Activated naive CD4-positive, alpha-beta T cell treated with anti-CD3 and anti-CD28 coated beads, Interleukin-2, amount 10 ng/mL, durations not matched to agents 7 days and 5 days (primary cell): ENCODE measurements around the gene CTIF.

Experiments used
- CTCF ChIA-PET: fragments of 350-600 bp; sonication (Branson Sonifier 250); formaldehyde crosslinking; loops from one replicate; lab custom pipeline; 2021; ENCODE audit warnings: antibody characterized with exemption; lab: Charles Lee
- DNase-seq: peaks from one replicate; pipeline ENCODE4 v3.0.0-alpha.2; 2020
- H3K27ac Mint-ChIP-seq: one replicate; pipeline ENCODE4 v1.8.0; 2021; ENCODE audit warnings: mild to moderate bottlenecking, moderate library complexity, mixed read lengths
- H3K27me3 Mint-ChIP-seq: one replicate; pipeline ENCODE4 v1.8.0; 2021; ENCODE audit warnings: mild to moderate bottlenecking, mixed read lengths
- H3K36me3 Mint-ChIP-seq: one replicate; pipeline ENCODE4 v1.8.0; 2021; ENCODE audit warnings: mixed read lengths
- H3K4me1 Mint-ChIP-seq: one replicate; pipeline ENCODE4 v1.8.0; 2021; ENCODE audit warnings: mixed read lengths
- H3K4me3 Mint-ChIP-seq: one replicate; pipeline ENCODE4 v1.8.0; 2021; ENCODE audit warnings: mild to moderate bottlenecking, moderate library complexity, mixed read lengths
- H3K9me3 Mint-ChIP-seq: one replicate; pipeline ENCODE4 v1.8.0; 2021; ENCODE audit warnings: mixed read lengths

The CTIF gene

GRCh38 chr18:48521723-48522122, 17.1 kb upstream of the CTIF start:
- H3K27ac Mint-ChIP-seq: no peak overlapping the region
- DNase-seq: no peak
- H3K27me3 Mint-ChIP-seq: peaks cover 13% of the 10 kb centered on the region
- CTCF ChIA-PET: interaction anchor here (0.6 kb wide), 1 partner anchor 1477 kb away, joined by 3 read pairs; no protein-coding TSS in a partner anchor
- no peaks in the 10 kb centered on the region for H3K36me3 Mint-ChIP-seq
- no peaks in the 10 kb centered on the region for H3K4me1 Mint-ChIP-seq
- H3K9me3 Mint-ChIP-seq: no peaks in the 10 kb centered on the region
- H3K4me3 Mint-ChIP-seq: no peak overlapping the region

GRCh38 chr18:48525671-48526070, 13.2 kb upstream of the CTIF start:
- CTCF ChIA-PET: no interaction called here
- Mint-ChIP-seq H3K27ac (no peak overlapping the region), H3K27me3 (peaks cover 13% of the 10 kb centered on the region)

GRCh38 chr18:48527461-48527860, 11.4 kb upstream of the CTIF start:
- DNase-seq: no peak
- CTCF ChIA-PET: no interaction called here
- Mint-ChIP-seq H3K4me3 (no peak overlapping the region), H3K36me3 (no peaks in the 10 kb centered on the region), H3K9me3 (no peaks in the 10 kb centered on the region), H3K27ac (no peak overlapping the region), H3K27me3 (peaks cover 6% of the 10 kb centered on the region), H3K4me1 (no peaks in the 10 kb centered on the region)

More at GRCh38 chr18:48525671-48526070, 13.2 kb upstream of the CTIF start:
- Mint-ChIP-seq H3K4me3 (no peak overlapping the region), H3K9me3 (no peaks in the 10 kb centered on the region), H3K36me3 (no peaks in the 10 kb centered on the region), H3K4me1 (no peaks in the 10 kb centered on the region)
- no peak for DNase-seq

GRCh38 chr18:48528861-48529260, 10.0 kb upstream of the CTIF start:
- CTCF ChIA-PET: no interaction called here
- Mint-ChIP-seq H3K36me3 (no peaks in the 10 kb centered on the region), H3K4me1 (peaks cover 4% of the 10 kb centered on the region), H3K9me3 (no peaks in the 10 kb centered on the region), H3K27me3 (peaks cover 6% of the 10 kb centered on the region), H3K27ac (no peak overlapping the region), H3K4me3 (no peak overlapping the region)
- no peak for DNase-seq

- H3K9me3 Mint-ChIP-seq: no peaks in the 10 kb centered on the region
- H3K4me1 Mint-ChIP-seq: peaks cover 4% of the 10 kb centered on the region
- CTCF ChIA-PET: no interaction called here
- no peaks in the 10 kb centered on the region for H3K36me3 Mint-ChIP-seq
- H3K27ac Mint-ChIP-seq: no peak overlapping the region
- H3K4me3 Mint-ChIP-seq: no peak overlapping the region
- DNase-seq: no peak
- peaks cover 6% of the 10 kb centered on the region for H3K27me3 Mint-ChIP-seq
Observed at GRCh38 chr18:48529796-48530195, 9.0 kb upstream of the CTIF start.

- Mint-ChIP-seq H3K27me3 (peaks cover 6% of the 10 kb centered on the region), H3K9me3 (no peaks in the 10 kb centered on the region), H3K4me3 (no peak overlapping the region), H3K4me1 (peaks cover 4% of the 10 kb centered on the region), H3K36me3 (no peaks in the 10 kb centered on the region), H3K27ac (no peak overlapping the region)
- CTCF ChIA-PET: interaction anchor here (1.3 kb wide), 1 partner anchor 55 kb away, joined by 3 read pairs; no protein-coding TSS in a partner anchor
- no peak for DNase-seq
Observed at GRCh38 chr18:48530399-48531081, 8.3 kb upstream of the CTIF start.

GRCh38 chr18:48531082-48531403, 7.8 kb upstream of the CTIF start:
- Mint-ChIP-seq H3K27me3 (peaks cover 10% of the 10 kb centered on the region), H3K4me1 (peaks cover 4% of the 10 kb centered on the region), H3K36me3 (no peaks in the 10 kb centered on the region), H3K27ac (no peak overlapping the region), H3K4me3 (no peak overlapping the region), H3K9me3 (no peaks in the 10 kb centered on the region)
- no peak for DNase-seq
- CTCF ChIA-PET: interaction anchor here (1.3 kb wide), 1 partner anchor 55 kb away, joined by 3 read pairs; no protein-coding TSS in a partner anchor

- H3K4me3 Mint-ChIP-seq: no peak overlapping the region
- CTCF ChIA-PET: interaction anchor here (1.3 kb wide), 1 partner anchor 56 kb away, joined by 3 read pairs; no protein-coding TSS in a partner anchor
- H3K27me3 Mint-ChIP-seq: peaks cover 13% of the 10 kb centered on the region
- no peak overlapping the region for H3K27ac Mint-ChIP-seq
- H3K36me3 Mint-ChIP-seq: no peaks in the 10 kb centered on the region
- no peaks in the 10 kb centered on the region for H3K9me3 Mint-ChIP-seq
- peaks cover 4% of the 10 kb centered on the region for H3K4me1 Mint-ChIP-seq
- DNase-seq: no peak
Observed at GRCh38 chr18:48531908-48532307, 6.9 kb upstream of the CTIF start.

- DNase-seq: no peak
- CTCF ChIA-PET: no interaction called here
- no peak overlapping the region for H3K27ac Mint-ChIP-seq
- no peaks in the 10 kb centered on the region for H3K9me3 Mint-ChIP-seq
- no peak overlapping the region for H3K4me3 Mint-ChIP-seq
- H3K36me3 Mint-ChIP-seq: no peaks in the 10 kb centered on the region
- H3K4me1 Mint-ChIP-seq: peaks cover 4% of the 10 kb centered on the region
- peaks cover 14% of the 10 kb centered on the region for H3K27me3 Mint-ChIP-seq
Observed at GRCh38 chr18:48533340-48534070, 5.3 kb upstream of the CTIF start.

GRCh38 chr18:48534364-48534763, 4.5 kb upstream of the CTIF start:
- Mint-ChIP-seq H3K4me3 (no peak overlapping the region), H3K9me3 (no peaks in the 10 kb centered on the region), H3K27me3 (peaks cover 22% of the 10 kb centered on the region), H3K27ac (no peak overlapping the region), H3K4me1 (peaks cover 7% of the 10 kb centered on the region), H3K36me3 (no peaks in the 10 kb centered on the region)
- DNase-seq: no peak
- CTCF ChIA-PET: interaction anchor here (0.8 kb wide), 1 partner anchor 89 kb away, joined by 3 read pairs; no protein-coding TSS in a partner anchor

GRCh38 chr18:48535956-48536355, 2.9 kb upstream of the CTIF start:
- no peak overlapping the region for H3K27ac Mint-ChIP-seq

GRCh38 chr18:48536516-48536915, 2.3 kb upstream of the CTIF start:
- Mint-ChIP-seq H3K9me3 (no peaks in the 10 kb centered on the region), H3K4me3 (no peak overlapping the region), H3K27ac (no peak overlapping the region), H3K27me3 (peaks cover 41% of the 10 kb centered on the region), H3K4me1 (peaks cover 15% of the 10 kb centered on the region), H3K36me3 (no peaks in the 10 kb centered on the region)
- DNase-seq: no peak
- CTCF ChIA-PET: interaction anchor here (1.3 kb wide), 1 partner anchor 10 kb away, joined by 3 read pairs; no protein-coding TSS in a partner anchor

More at GRCh38 chr18:48535956-48536355, 2.9 kb upstream of the CTIF start:
- Mint-ChIP-seq H3K4me1 (peaks cover 12% of the 10 kb centered on the region), H3K27me3 (peaks cover 38% of the 10 kb centered on the region), H3K4me3 (no peak overlapping the region), H3K9me3 (no peaks in the 10 kb centered on the region), H3K36me3 (no peaks in the 10 kb centered on the region)
- CTCF ChIA-PET: interaction anchor here (1.3 kb wide), 1 partner anchor 10 kb away, joined by 3 read pairs; no protein-coding TSS in a partner anchor
- DNase-seq: no peak

- Mint-ChIP-seq H3K9me3 (no peaks in the 10 kb centered on the region), H3K27ac (no peak overlapping the region), H3K36me3 (no peaks in the 10 kb centered on the region), H3K27me3 (peaks cover 63% of the 10 kb centered on the region), H3K4me1 (peaks cover 28% of the 10 kb centered on the region), H3K4me3 (peak overlapping the region; percentile 90)
- CTCF ChIA-PET: no interaction called here
- peak; percentile 50 for DNase-seq
Observed at GRCh38 chr18:48539406-48540250, 797 bp downstream of the CTIF start.
